Stimulated activated CD8-positive, alpha-beta memory T cell treated with anti-CD3 and anti-CD28 coated beads, Interleukin-12 subunit alpha, Interleukin-12 subunit beta, amount 100 ng/mL, for 1 hour (primary cell): Measurements from ENCODE around the gene OBI1.
"Not testable (repeated sequence)": the region's sequence is repeated elsewhere in the genome, so short reads cannot be mapped to it uniquely, and the experiment has no call there.

Source experiments
- DNase-seq: peaks from one replicate; pipeline ENCODE4 v3.0.0-alpha.2; 2020; ENCODE audit warnings: low read depth

The OBI1 gene

GRCh38 chr13:78649997-78650716, 8.8 kb downstream of the OBI1 start:
- DNase-seq, result no peak

DNA sequence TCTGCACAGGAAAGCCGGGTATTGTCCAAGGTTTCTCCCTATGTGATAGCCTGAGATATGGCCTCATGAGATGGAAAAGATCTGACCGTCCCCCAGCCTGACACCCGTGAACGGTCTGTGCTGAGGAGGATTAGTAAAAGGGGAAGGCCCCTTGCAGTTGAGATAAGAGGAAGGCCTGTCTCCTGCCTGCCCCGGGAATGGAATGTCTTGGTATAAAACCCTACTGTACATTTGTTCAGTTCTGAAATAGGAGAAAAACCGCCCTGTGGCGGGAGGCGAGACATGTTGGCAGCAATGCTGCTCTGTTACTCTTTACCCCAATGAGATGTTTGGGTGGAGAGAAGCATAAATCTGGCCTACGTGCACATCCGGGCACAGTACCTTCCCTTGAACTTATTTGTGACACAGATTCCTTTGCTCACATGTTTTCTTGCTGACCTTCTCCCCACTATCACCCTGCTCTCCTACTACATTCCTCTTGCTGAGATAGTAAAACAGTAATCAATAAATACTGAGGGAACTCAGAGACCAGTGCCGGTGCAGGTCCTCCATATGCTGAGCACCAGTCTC, 11.8 kb downstream of the OBI1 start:
- not testable (repeated sequence) for DNase-seq

GRCh38 chr13:78638216-78638615, 20.7 kb downstream of the OBI1 start:
- no peak for DNase-seq

- no peak for DNase-seq
Observed at GRCh38 chr13:78636495-78636894, 22.5 kb downstream of the OBI1 start.

DNA sequence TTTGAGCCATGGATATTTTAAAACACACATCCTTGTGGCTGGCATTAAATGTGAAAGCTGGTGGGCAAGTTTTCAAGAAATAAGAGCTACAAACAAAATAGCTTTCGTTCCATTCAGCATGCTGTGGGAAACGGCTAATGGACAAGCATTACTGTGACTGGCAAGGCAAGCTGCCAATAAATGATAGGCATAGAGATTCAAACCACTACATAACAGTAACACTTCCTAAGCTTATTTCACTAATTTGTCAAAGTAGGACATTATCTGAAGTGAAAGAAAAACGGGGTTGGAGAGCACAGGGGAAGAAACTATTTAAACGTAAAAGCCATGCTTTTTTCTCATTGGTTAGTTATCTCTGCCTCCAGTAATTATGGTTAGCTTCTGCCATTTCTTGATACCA, 26.0 kb downstream of the OBI1 start:
- DNase-seq, result no peak

DNA sequence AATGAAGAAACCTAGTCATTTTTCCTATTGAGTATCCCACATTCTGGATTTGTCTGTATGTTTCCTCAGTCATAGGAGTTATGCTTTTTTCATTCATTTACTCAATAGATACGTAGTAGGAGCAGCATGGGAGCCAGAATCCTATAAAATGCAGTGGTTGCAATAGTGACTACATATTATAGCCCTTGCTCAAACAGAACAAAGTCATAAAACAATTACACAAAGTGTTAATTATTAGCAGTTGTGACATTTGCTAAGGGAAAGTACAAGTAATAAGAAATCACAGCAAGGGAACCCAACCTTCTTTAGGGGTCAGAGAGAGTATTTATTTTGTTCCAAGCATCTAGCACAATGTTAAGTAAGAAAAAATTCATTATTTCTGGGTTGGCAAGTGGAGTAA, 27.9 kb downstream of the OBI1 start:
- DNase-seq, result no peak

DNA sequence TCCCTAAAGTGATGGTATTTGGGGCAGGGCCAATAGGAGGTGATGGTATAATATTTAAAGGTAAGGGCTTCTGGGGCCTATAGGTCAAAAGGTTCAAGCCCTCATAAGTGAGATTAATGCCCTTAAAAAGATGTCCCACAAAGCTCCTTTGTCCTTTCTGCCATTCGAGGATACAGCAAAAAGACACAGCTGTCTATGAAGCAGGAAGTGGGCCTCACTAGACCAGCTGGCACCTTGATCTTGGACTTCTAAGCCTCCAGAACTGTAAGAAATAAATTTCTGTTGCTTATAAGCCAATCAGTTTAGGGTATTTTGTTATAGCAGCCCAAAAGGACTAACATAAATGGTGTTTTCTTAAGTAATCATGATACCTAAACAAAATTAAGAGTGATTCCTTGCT, 28.4 kb downstream of the OBI1 start:
- DNase-seq, result no peak

GRCh38 chr13:78625384-78625783, 33.6 kb downstream of the OBI1 start:
- no peak for DNase-seq

- DNase-seq, result no peak
Observed at GRCh38 chr13:78623132-78623531, 35.8 kb downstream of the OBI1 start.

GRCh38 chr13:78620936-78621470, 38.0 kb downstream of the OBI1 start:
- DNase-seq, result no peak

GRCh38 chr13:78618411-78618810, 40.5 kb downstream of the OBI1 start:
- no peak for DNase-seq

- no peak for DNase-seq
Observed at GRCh38 chr13:78611040-78611439, 47.9 kb downstream of the OBI1 start.

GRCh38 chr13:78610381-78610883, 48.5 kb downstream of the OBI1 start:
- DNase-seq, result no peak

DNA sequence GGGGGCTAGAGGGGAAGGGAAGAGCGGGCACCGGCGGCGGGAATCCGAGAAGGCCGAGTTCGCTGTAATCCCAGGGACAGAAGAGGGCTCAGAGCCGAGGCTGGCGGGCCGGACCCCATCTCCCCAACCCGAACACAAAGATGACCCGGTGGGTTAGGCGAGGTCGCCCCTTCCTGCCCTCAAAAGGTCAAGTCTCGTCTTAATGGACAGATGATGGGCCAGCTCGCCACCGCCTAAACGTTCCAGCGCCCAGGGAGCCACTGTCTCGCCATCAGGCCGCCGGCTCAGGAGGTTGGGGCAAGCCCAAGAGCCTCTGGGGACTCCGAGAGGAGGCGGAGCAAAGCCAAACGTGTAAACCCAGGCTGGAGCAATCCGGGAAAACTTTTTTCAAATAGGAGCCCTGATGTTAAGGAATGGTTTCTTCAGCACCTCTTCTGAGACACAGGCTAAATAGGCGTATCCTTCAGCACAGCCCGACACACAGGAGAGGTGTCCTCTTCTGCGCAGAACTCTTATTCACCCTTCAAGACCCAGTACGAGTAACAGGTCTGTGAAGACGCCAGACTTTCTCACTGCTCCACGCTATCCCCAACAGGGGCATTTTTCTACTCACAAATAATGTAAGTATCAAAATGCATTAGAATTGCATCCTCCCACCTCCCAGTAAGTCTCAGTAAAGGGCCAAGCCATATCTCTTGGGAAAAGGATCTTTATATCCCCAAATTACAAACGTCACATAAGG, 49.3 kb downstream of the OBI1 start:
- DNase-seq, result no peak

DNA sequence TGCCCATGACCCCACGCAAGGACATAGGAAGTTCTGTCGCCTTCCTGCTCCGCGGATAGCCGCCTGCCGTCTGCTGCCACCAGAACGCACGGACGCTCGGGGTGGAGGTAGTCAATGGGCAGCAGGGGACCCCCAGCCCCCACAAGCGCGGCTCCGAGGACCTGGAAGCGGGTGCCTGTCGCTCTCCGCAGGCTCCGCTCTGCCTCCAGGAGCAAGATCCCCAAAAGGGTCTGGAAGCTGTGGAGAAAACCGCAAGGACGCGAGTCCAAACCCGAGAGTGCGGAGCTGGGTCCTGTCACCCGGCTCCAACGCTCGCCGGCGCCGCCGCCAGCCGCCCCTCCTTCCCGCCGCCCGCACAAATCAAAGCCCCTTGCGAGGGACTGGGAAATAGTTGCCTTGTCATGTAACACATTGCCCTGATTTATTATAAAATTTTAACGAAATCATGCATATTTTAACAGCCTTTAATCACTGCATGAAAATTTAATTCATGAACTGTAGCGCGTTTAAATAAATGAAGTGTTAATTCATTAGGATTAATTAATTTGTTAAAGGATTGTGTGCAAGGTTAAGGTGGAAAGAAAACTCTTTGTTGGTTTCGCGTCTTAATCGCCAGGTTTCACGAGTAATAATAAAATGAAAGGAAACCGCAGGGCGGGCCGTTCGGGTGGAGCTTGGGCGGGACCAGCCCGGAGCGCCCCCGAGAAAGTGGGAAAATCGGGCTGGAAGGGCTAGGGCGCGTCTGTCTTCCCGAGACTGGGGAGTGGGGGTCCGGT, 50.1 kb downstream of the OBI1 start:
- no peak for DNase-seq

GRCh38 chr13:78608252-78608687, 50.7 kb downstream of the OBI1 start:
- DNase-seq, result no peak

GRCh38 chr13:78607409-78608251, 51.3 kb downstream of the OBI1 start:
- no peak for DNase-seq

GRCh38 chr13:78606471-78607408, 52.2 kb downstream of the OBI1 start:
- DNase-seq, result no peak

- DNase-seq, result no peak
Observed at GRCh38 chr13:78604782-78605611, 54.0 kb downstream of the OBI1 start.
